Vagina (tissue), 2 donors: ENCODE measurements around the gene SH3TC2. TPM values are rescaled to one million over a fixed set of nuclear protein-coding genes. Genes with fewer than 3 reads are reported as not detected.

Experiments used
- DNase-seq, 2 donors: peaks; one replicate each; pipeline ENCODE4 v3.0.0-alpha.2; 2017; ENCODE audit errors: extremely low spot score in 2 of 2
- H3K27ac ChIP-seq: fragments of 200-600 bp; sonication (generic); one replicate; pipeline ENCODE4 v1.5.1; 2019
- H3K27me3 ChIP-seq: fragments of 200-600 bp; sonication (generic); one replicate; pipeline ENCODE4 v1.5.1; 2019
- H3K36me3 ChIP-seq, 2 donors: fragments of 200-600 bp; sonication (generic); one replicate each; pipeline ENCODE4 v1.5.1; 2017 to 2019
- H3K4me1 ChIP-seq: fragments of 200-600 bp; sonication (generic); one replicate; pipeline ENCODE4 v1.5.1; 2019
- H3K4me3 ChIP-seq, 2 donors: fragments of 200-600 bp; sonication (generic); 1 replicate in 1 of 2; 2 replicates in 1 of 2; pipeline ENCODE4 v1.5.1; 2016 to 2019
- H3K9me3 ChIP-seq: fragments of 200-600 bp; sonication (generic); one replicate; pipeline ENCODE4 v1.5.1; 2019
- POLR2A ChIP-seq, 2 donors: fragments of 450-650 bp; IDR thresholded peaks; one replicate each; pipeline ENCODE4 v1.6.1; 2017; ENCODE audit warnings: antibody characterized with exemption in 2 of 2, mild to moderate bottlenecking in 2 of 2, moderate library complexity in 2 of 2
- POLR2AphosphoS5 ChIP-seq, 2 donors: sonication (generic); formaldehyde crosslinking; IDR thresholded peaks; one replicate each; pipeline ENCODE4 v1.9.0; 2017; ENCODE audit warnings: antibody characterized with exemption in 2 of 2, mild to moderate bottlenecking in 2 of 2, low read depth in 1 of 2; ENCODE audit not compliant: insufficient read depth in 1 of 2
- intact Hi-C: fragments of 100-400 bp; cut with DNase I; formaldehyde crosslinking; loops from one replicate; pipeline ENCODE4 v1.15.1; 2023
- total RNA-seq: library from RNA; depleted of rRNA; stranded (reverse); fragments of >200 nt; gene quantifications from one replicate; pipeline ENCODE4 v1.2.3, GENCODE V29; 2016
- TF ChIP-seq, protein P1 (sequence below), 3 experiments: fragments of 450-650 bp in 2 of 3; fragments of 200-600 bp in 1 of 3; sonication (generic) in 1 of 3; IDR thresholded peaks; one replicate each; pipeline ENCODE4 v1.5.1; 2017 to 2019; ENCODE audit warnings: antibody characterized with exemption in 3 of 3, mild to moderate bottlenecking in 2 of 3, moderate library complexity in 2 of 3

The SH3TC2 gene
- total RNA-seq, 1 donor from 2014 or later = 2.0 TPM

DNA sequence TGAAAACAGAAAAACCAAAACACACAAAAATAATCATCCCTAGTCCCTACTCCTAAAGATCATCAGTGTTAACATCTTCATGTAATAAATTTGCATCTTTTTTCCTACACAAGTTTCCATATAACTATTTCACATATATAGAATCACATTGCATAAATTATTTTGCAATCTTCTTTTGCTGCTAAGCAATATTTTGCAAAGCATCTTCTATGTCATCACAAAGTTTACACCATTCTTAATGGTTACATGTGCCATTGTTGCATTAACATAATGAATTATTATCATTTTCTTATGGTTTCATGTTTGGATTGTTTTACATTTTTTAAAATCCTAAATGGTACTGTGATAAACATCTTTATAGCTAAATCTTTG, 17.8 kb downstream of the SH3TC2 start:
- no peaks in the 10 kb centered on the region for H3K9me3 ChIP-seq
- no peaks in the 10 kb centered on the region for H3K36me3 ChIP-seq
- H3K4me1 ChIP-seq = no peaks in the 10 kb centered on the region
- intact Hi-C loops = no loop called here
- H3K27me3 ChIP-seq = no peaks in the 10 kb centered on the region
- no peak overlapping the region for H3K27ac ChIP-seq
- TF ChIP-seq POLR2AphosphoS5 (IDR thresholded peaks at IDR 0.05; ENCODE audit: insufficient read depth in 1 of 2, low read depth in 1 of 2) (no peak), POLR2A (IDR thresholded peaks at IDR 0.05) (no peak)
- TF ChIP-seq, protein P1, sequence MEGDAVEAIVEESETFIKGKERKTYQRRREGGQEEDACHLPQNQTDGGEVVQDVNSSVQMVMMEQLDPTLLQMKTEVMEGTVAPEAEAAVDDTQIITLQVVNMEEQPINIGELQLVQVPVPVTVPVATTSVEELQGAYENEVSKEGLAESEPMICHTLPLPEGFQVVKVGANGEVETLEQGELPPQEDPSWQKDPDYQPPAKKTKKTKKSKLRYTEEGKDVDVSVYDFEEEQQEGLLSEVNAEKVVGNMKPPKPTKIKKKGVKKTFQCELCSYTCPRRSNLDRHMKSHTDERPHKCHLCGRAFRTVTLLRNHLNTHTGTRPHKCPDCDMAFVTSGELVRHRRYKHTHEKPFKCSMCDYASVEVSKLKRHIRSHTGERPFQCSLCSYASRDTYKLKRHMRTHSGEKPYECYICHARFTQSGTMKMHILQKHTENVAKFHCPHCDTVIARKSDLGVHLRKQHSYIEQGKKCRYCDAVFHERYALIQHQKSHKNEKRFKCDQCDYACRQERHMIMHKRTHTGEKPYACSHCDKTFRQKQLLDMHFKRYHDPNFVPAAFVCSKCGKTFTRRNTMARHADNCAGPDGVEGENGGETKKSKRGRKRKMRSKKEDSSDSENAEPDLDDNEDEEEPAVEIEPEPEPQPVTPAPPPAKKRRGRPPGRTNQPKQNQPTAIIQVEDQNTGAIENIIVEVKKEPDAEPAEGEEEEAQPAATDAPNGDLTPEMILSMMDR (IDR thresholded peaks at IDR 0.05) = no peak
- H3K4me3 ChIP-seq = no peak overlapping the region
- DNase-seq = no peak

DNA sequence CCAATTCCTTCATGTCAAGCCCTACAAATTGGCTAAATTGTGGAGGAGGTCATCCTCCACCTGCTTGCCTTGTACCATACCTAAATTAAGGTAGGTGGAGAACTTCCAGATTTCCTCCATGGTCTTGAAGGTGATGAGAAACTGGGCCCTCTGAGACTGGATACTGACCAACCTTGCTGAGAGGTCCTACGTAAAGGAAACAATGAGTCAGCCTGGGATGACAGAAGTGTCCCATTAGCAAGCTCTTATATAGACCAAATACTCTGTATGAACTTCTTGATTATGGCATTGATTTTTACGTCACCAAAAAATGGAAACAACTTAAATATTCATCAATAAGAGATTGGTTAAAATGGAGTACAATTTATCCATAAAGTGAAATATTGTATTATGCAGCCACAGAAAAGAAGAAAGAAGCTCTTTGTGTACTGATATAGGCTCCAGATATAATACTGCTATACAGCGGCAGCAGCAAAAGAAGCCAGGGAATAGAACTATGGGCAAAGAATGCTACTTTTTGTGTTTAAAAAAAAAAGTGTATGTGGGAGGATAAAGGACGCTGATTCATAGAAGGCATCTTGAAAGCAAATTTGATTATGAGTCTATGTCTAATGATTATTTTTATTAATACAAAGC, 18.3 kb downstream of the SH3TC2 start:
- H3K27ac ChIP-seq = no peak overlapping the region
- intact Hi-C loops = no loop called here
- no peaks in the 10 kb centered on the region for H3K27me3 ChIP-seq
- H3K36me3 ChIP-seq = no peaks in the 10 kb centered on the region
- H3K9me3 ChIP-seq = no peaks in the 10 kb centered on the region
- DNase-seq = no peak
- no peak overlapping the region for H3K4me3 ChIP-seq
- no peaks in the 10 kb centered on the region for H3K4me1 ChIP-seq
- TF ChIP-seq POLR2AphosphoS5 (IDR thresholded peaks at IDR 0.05; ENCODE audit: insufficient read depth in 1 of 2, low read depth in 1 of 2) (no peak), POLR2A (IDR thresholded peaks at IDR 0.05) (no peak)
- TF ChIP-seq, protein P1 (IDR thresholded peaks at IDR 0.05) = no peak

GRCh38 chr5:149043641-149044040, 19.2 kb downstream of the SH3TC2 start:
- no peaks in the 10 kb centered on the region for H3K27me3 ChIP-seq
- H3K27ac ChIP-seq = no peak overlapping the region
- intact Hi-C loops = no loop called here

GRCh38 chr5:149042865-149043264, 20.0 kb downstream of the SH3TC2 start:
- no peak overlapping the region for H3K4me3 ChIP-seq
- H3K4me1 ChIP-seq = no peaks in the 10 kb centered on the region
- no peak for DNase-seq
- no peaks in the 10 kb centered on the region for H3K27me3 ChIP-seq
- no peaks in the 10 kb centered on the region for H3K9me3 ChIP-seq
- TF ChIP-seq POLR2AphosphoS5 (IDR thresholded peaks at IDR 0.05; ENCODE audit: insufficient read depth in 1 of 2, low read depth in 1 of 2) (no peak), POLR2A (IDR thresholded peaks at IDR 0.05) (no peak)
- TF ChIP-seq, protein P1 (IDR thresholded peaks at IDR 0.05) = no peak
- intact Hi-C loops = no loop called here
- no peak overlapping the region for H3K27ac ChIP-seq
- no peaks in the 10 kb centered on the region for H3K36me3 ChIP-seq

More at GRCh38 chr5:149043641-149044040, 19.2 kb downstream of the SH3TC2 start:
- Histone ChIP-seq H3K9me3 (no peaks in the 10 kb centered on the region), H3K4me3 (no peak overlapping the region), H3K36me3 (no peaks in the 10 kb centered on the region), H3K4me1 (no peaks in the 10 kb centered on the region)
- TF ChIP-seq, protein P1 (IDR thresholded peaks at IDR 0.05) = no peak
- no peak for DNase-seq

DNA sequence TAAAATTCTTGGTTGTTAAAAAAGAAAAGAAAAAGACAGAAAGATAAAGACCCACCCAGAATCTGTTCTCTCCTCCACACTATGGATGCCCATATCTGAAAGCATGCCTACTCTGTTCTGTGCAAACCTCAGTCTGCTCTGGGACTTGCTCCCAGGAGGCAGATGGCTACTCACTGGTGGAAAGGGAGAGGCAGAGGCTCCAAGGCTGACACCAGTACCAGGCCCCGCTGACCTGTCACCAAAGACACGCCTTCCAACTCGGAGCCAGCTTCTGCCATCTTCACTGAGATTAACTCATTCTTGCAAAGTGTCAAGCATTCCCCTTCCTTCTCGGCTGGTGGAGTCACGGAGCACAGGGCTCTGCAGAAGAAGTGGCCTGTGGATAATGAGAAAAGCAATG, 21.6 kb downstream of the SH3TC2 start:
- Histone ChIP-seq H3K9me3 (no peaks in the 10 kb centered on the region), H3K4me3 (no peak overlapping the region), H3K27ac (no peak overlapping the region), H3K36me3 (no peaks in the 10 kb centered on the region), H3K4me1 (no peaks in the 10 kb centered on the region), H3K27me3 (no peaks in the 10 kb centered on the region)
- no peak for DNase-seq
- intact Hi-C loops = no loop called here
- TF ChIP-seq POLR2A (IDR thresholded peaks at IDR 0.05) (no peak), POLR2AphosphoS5 (IDR thresholded peaks at IDR 0.05; ENCODE audit: insufficient read depth in 1 of 2, low read depth in 1 of 2) (no peak)
- TF ChIP-seq, protein P1 (IDR thresholded peaks at IDR 0.05) = no peak
